Neural cell (in vitro differentiated cells): ENCODE results near the gene EP400. TPM values are rescaled to one million over a fixed set of nuclear protein-coding genes. Genes with fewer than 3 reads are reported as not detected.

Source experiments
- H2AFZ ChIP-seq: fragments of 200-600, 300-800 bp; sonication (generic), shearing (Covaris generic); 2 replicates; pipeline ENCODE4 v1.6.0; 2014; ENCODE audit warnings: low read depth, mild to moderate bottlenecking, antibody characterized with exemption, low read length, moderate library complexity
- H3F3A ChIP-seq: fragments of 200-600 bp; shearing (Covaris generic); 2 replicates; pipeline ENCODE4 v1.6.1; 2016; ENCODE audit warnings: mild to moderate bottlenecking, moderate library complexity, mixed read lengths, antibody characterized with exemption, low read length; ENCODE audit not compliant: insufficient read depth, poor library complexity, severe bottlenecking
- H3K27ac ChIP-seq: fragments of 200-600, 300-800 bp; sonication (generic), shearing (Covaris generic); 2 replicates; pipeline ENCODE4 v1.5.1; 2014; ENCODE audit warnings: mild to moderate bottlenecking, low read length, moderate library complexity
- H3K27me3 ChIP-seq: fragments of 300-800, 200-600 bp; sonication (generic), shearing (Covaris generic); 2 replicates; pipeline ENCODE4 v1.6.0; 2014; ENCODE audit warnings: mild to moderate bottlenecking, low read depth, low read length, moderate library complexity; ENCODE audit not compliant: insufficient read depth
- H3K36me3 ChIP-seq: fragments of 300-800, 200-600 bp; sonication (generic), shearing (Covaris generic); 2 replicates; pipeline ENCODE4 v1.5.1; 2014; ENCODE audit warnings: mild to moderate bottlenecking, antibody characterized with exemption, low read length, moderate library complexity; ENCODE audit not compliant: insufficient read depth
- H3K4me2 ChIP-seq: fragments of 300-800, 200-600 bp; sonication (generic), shearing (Covaris generic); 2 replicates; pipeline ENCODE4 v1.6.0; 2014; ENCODE audit warnings: mild to moderate bottlenecking, low read length
- H3K4me3 ChIP-seq: fragments of 300-800, 200-600 bp; sonication (generic), shearing (Covaris generic); 2 replicates; pipeline ENCODE4 v1.5.1; 2014; ENCODE audit warnings: mild to moderate bottlenecking, low read length, moderate library complexity
- H3K79me2 ChIP-seq: fragments of 200-600 bp; shearing (Covaris generic); replicated peaks from 2 replicates; pipeline ENCODE4 v1.6.0; 2014; ENCODE audit warnings: mild to moderate bottlenecking, low read length, moderate library complexity; ENCODE audit not compliant: insufficient read depth
- H3K9ac ChIP-seq: fragments of 300-800, 200-600 bp; sonication (generic), shearing (Covaris generic); 2 replicates; pipeline ENCODE4 v1.6.1; 2016; ENCODE audit warnings: mild to moderate bottlenecking, low read length, mixed read lengths
- H3K9me2 ChIP-seq: fragments of 200-600 bp; shearing (Covaris generic); 2 replicates; pipeline ENCODE4 v1.6.1; 2016; ENCODE audit warnings: mild to moderate bottlenecking, low read length, mixed read lengths; ENCODE audit not compliant: insufficient read depth
- H3K9me3 ChIP-seq: fragments of 200-600, 300-800 bp; sonication (generic), shearing (Covaris generic); 2 replicates; pipeline ENCODE4 v1.6.1; 2016; ENCODE audit warnings: mild to moderate bottlenecking, mixed run types, low read length, moderate library complexity, mixed read lengths
- H4K20me1 ChIP-seq: fragments of 200-600 bp; shearing (Covaris generic); 2 replicates; pipeline ENCODE4 v1.6.1; 2016; ENCODE audit warnings: mild to moderate bottlenecking, mixed run types; ENCODE audit not compliant: insufficient read depth
- CTCF ChIP-seq: fragments of 450-650 bp; IDR thresholded peaks from 2 replicates; pipeline ENCODE4 v1.5.1; 2014; ENCODE audit warnings: antibody characterized with exemption, mild to moderate bottlenecking, moderate library complexity; ENCODE audit not compliant: poor library complexity, severe bottlenecking
- EP300 ChIP-seq: fragments of 450-650 bp; conservative IDR thresholded peaks from 2 replicates; pipeline ENCODE4 v1.6.1; 2014; ENCODE audit warnings: antibody characterized with exemption, mild to moderate bottlenecking, moderate library complexity; ENCODE audit not compliant: poor library complexity, severe bottlenecking
- EZH2 ChIP-seq: fragments of 200-600, 300-800 bp; shearing (Covaris generic), sonication (generic); IDR thresholded peaks from 2 replicates; pipeline ENCODE4 v1.6.1; 2014; ENCODE audit warnings: antibody characterized with exemption, low read length, borderline replicate concordance, mild to moderate bottlenecking; ENCODE audit not compliant: insufficient read depth, poor library complexity, severe bottlenecking
- SMC3 ChIP-seq: fragments of 450-650 bp; conservative IDR thresholded peaks from 2 replicates; pipeline ENCODE4 v1.6.1; 2014; ENCODE audit warnings: antibody characterized with exemption, mild to moderate bottlenecking, moderate library complexity; ENCODE audit not compliant: poor library complexity
- TAF1 ChIP-seq: IDR thresholded peaks from 2 replicates; pipeline ENCODE4 v1.6.1; 2012; ENCODE audit warnings: low read depth
- polyA plus RNA-seq: library from polyadenylated mRNA; depleted of rRNA; stranded (reverse); fragments of >200 nt; gene quantifications from 2 replicates; pipeline ENCODE4 v1.2.3, GENCODE V29; 2014
- TF ChIP-seq, protein P1 (sequence below): IDR thresholded peaks from 2 replicates; pipeline ENCODE4 v1.6.1; 2012; ENCODE audit warnings: borderline replicate concordance

The EP400 gene
- polyA plus RNA-seq, 1 donor from 2014 or later = 19.4 TPM

- H3K27ac ChIP-seq = no peak overlapping the region
- no peaks in the 10 kb centered on the region for H3K79me2 ChIP-seq
- H3K9me2 ChIP-seq = no peaks in the 10 kb centered on the region
- H3K4me2 ChIP-seq = no peak overlapping the region
- no peaks in the 10 kb centered on the region for H4K20me1 ChIP-seq
- H3F3A ChIP-seq = no peaks in the 10 kb centered on the region
- H3K4me3 ChIP-seq = no peak overlapping the region
- H3K9ac ChIP-seq = no peak overlapping the region
- TF ChIP-seq, protein P1, sequence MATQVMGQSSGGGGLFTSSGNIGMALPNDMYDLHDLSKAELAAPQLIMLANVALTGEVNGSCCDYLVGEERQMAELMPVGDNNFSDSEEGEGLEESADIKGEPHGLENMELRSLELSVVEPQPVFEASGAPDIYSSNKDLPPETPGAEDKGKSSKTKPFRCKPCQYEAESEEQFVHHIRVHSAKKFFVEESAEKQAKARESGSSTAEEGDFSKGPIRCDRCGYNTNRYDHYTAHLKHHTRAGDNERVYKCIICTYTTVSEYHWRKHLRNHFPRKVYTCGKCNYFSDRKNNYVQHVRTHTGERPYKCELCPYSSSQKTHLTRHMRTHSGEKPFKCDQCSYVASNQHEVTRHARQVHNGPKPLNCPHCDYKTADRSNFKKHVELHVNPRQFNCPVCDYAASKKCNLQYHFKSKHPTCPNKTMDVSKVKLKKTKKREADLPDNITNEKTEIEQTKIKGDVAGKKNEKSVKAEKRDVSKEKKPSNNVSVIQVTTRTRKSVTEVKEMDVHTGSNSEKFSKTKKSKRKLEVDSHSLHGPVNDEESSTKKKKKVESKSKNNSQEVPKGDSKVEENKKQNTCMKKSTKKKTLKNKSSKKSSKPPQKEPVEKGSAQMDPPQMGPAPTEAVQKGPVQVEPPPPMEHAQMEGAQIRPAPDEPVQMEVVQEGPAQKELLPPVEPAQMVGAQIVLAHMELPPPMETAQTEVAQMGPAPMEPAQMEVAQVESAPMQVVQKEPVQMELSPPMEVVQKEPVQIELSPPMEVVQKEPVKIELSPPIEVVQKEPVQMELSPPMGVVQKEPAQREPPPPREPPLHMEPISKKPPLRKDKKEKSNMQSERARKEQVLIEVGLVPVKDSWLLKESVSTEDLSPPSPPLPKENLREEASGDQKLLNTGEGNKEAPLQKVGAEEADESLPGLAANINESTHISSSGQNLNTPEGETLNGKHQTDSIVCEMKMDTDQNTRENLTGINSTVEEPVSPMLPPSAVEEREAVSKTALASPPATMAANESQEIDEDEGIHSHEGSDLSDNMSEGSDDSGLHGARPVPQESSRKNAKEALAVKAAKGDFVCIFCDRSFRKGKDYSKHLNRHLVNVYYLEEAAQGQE = no peak
- TF ChIP-seq CTCF (no peak), SMC3 (no peak)
- H3K9me3 ChIP-seq = no peaks in the 10 kb centered on the region
- H3K27me3 ChIP-seq = no peaks in the 10 kb centered on the region
- no peak overlapping the region for H2AFZ ChIP-seq
- H3K36me3 ChIP-seq = no peaks in the 10 kb centered on the region
These were observed 22.3 kb upstream of the EP400 start for GRCh38 chr12:131927110-131928079.

GRCh38 chr12:131928080-131928710, 21.5 kb upstream of the EP400 start:
- Histone ChIP-seq H3K36me3 (no peaks in the 10 kb centered on the region), H3K9me3 (no peaks in the 10 kb centered on the region), H3K27me3 (no peaks in the 10 kb centered on the region), H3K27ac (no peak overlapping the region), H2AFZ (peak overlapping the region; percentile 73), H3K79me2 (no peaks in the 10 kb centered on the region), H3K9me2 (no peaks in the 10 kb centered on the region), H3K4me3 (peak overlapping the region; percentile 86), H3F3A (no peaks in the 10 kb centered on the region), H3K9ac (peak overlapping the region; percentile 70), H4K20me1 (no peaks in the 10 kb centered on the region), H3K4me2 (peak overlapping the region; percentile 44)
- TF ChIP-seq TAF1 (no peak), EZH2 (no peak), EP300 (no peak), SMC3 (no peak)
- TF ChIP-seq, protein P1 = no peak
